Central memory CD4-positive, alpha-beta T cell (primary cell): ENCODE data around the gene LSM3.
"Not testable (repeated sequence)": the region's sequence is repeated elsewhere in the genome, so short reads cannot be mapped to it uniquely, and the experiment has no call there.

ENCODE experiments used
- DNase-seq: peaks from one replicate; pipeline ENCODE4 v3.0.0; 2022

The LSM3 gene

GRCh38 chr3:14222900-14223594 lies 44.4 kb downstream of the LSM3 start:
- DNase-seq = no peak

DNA sequence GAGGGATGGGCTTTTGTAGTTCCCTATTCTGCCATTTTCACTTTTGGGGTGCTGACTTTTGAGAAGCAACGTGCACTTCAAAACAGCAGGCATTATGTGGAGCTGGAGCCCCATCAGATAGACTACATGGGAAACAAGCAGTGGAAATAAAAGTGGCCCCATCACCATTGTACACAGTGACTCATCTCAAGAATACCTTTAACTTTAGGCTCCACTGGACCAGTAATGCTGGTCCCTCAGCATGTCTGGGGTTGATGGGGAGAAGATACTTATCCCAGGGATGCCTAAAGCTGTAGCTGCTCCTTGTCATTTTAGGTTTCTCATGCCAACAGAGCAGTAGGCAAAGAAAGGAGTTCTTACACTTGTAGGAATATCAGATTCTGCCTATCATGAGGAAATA lies 45.0 kb downstream of the LSM3 start:
- DNase-seq = no peak

GRCh38 chr3:14224895-14225294 lies 46.3 kb downstream of the LSM3 start:
- no peak for DNase-seq

GRCh38 chr3:14225421-14225820 lies 46.8 kb downstream of the LSM3 start:
- no peak for DNase-seq

- not testable (repeated sequence) for DNase-seq
Observed at GRCh38 chr3:14226351-14226750, 47.7 kb downstream of the LSM3 start.

GRCh38 chr3:14227856-14228255 lies 49.2 kb downstream of the LSM3 start:
- DNase-seq = no peak

GRCh38 chr3:14228681-14229470 lies 50.3 kb downstream of the LSM3 start:
- DNase-seq = no peak

DNA sequence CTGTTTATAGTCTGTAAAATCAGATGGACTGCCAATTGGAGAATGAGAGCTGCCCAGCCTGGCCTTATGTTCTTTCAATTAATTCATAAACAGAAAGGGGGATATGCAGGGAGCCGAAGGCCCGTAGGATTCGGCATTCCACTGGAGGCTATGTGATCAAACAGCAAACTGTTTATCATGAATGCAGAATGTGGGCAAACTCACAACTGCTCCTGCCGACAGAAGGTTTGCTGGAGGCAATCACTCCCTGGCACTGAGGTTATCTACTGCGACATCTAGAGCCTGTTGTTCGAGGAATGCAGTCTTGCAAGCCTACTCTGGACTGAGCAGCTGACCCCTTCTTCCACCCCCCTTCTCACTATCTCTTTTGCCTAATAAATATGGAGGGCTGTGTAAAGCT lies 51.1 kb downstream of the LSM3 start:
- not testable (repeated sequence) for DNase-seq

DNA sequence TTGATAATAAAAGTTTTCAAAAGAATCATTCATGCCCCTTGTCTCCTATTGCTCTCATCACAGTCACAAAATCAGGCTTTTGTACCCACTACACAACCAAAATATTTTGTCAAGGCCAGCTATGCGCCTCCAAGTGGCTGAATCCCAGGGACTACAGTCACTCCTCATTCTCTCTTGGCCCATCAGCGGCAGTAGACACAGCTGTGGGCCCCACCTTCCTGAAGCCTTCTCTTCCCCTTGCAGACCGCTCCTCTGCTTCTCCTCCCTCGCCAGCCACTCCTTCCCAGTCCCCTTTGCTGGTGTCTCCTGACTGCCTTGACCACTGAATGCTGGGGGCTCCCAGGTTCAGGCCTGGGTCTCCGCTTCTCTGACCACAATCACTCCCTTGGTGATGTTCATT lies 52.1 kb downstream of the LSM3 start:
- DNase-seq = no peak

DNA sequence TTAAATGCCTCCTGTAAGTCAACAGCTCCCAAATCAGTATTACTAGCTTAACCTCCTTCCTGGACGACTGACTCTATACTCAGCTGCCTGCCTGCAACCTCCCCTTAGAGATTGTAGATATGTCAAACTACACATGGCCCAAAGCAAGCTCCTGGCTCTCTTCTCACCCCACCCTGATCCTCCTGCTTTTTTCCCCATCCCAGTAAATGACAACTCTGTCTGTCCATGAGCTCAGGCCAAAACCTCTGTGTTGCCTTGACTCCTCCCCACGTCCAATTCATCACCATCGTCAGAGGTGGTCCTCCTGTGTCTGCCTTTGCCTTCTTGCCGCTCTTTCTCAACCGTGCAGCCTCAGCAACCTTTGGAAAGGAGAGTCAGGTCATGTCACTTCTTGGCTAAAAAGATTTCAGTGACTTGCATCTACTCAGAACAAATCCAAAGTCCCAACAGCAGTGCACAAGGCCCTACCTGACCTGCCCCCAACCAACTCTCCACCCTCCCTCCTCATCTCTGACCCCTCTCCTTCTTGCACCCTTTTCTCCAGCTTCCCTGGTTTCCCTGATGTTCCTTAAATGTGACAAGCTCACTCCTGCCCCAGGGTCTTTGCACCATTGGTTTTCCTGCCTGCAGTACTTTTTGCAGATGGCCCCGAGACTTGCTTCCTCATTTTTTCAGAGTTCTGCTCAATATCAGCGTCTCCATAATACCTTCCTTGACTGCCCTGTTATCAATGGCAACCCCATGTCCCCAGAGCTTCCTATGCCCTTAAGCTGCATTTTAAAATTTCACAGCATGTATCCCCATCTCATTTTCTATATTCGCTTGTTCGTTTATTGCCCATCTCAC lies 52.8 kb downstream of the LSM3 start:
- DNase-seq = no peak

DNA sequence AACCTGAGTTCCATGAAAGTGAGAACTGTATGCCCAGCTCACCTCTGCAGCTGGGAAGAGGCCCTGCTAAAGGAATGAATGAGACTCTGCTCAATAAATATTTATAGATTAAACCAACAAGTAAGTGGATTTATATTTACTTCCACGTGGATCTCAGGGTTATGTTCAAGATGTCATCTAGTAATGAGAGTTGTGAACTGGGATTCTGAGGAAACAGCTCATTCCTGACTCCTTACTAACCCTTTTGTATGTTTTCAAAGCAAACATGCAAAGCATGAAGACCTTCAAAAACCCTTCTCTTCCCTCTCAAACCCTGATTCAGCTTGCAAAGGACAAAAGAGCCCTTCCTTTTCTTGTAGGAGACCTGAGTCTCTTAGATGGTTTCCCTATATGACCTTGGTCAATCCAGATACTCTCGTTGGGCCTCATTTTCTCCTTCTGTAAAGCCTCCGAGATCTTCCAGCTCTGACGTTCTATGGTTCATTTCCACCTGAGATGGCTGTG lies 53.4 kb downstream of the LSM3 start:
- no peak for DNase-seq

GRCh38 chr3:14234251-14235002 lies 55.8 kb downstream of the LSM3 start:
- DNase-seq = no peak

DNA sequence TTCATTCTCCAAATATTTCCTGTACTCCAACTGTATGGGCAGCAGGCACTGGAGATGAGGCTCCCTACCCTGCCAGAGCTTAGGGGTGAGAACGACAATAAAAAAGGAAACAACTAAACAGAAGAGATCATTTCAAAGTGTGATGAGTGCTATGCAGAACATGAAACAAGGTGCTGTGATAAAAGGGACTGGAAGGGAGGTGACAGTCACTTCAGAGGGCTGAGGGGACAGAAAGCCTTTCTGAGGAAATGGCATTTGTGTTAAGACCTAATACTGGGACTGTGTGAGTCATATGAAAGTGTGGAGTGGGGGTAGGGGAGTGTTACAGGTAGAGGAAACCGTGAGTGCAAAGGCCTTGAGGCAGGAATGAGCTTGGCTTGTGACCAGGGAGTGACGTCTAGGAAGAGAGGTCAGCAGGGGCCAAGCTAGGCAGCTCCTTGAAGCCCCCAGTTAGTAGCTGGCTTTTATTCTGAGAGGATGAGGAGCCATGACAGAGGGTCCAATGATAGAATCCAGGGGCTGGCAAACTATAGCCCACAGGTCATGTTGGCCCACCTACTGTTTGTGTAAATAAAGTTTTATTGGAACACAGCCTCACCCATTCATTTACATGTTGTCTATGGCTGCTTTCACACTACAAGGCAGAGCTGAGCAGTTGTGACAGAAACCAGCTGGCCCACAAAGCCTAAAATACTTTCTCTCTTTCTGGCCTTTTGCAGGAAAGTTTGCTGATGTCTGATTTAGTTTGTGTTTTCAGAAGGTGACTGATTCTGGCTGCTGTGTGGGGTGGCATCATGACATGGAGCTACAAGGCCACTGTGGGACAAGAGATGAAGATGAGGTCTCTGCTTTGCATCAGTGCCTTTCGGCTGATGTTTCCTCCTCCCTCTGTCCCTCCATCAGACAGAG lies 56.6 kb downstream of the LSM3 start:
- DNase-seq = no peak

DNA sequence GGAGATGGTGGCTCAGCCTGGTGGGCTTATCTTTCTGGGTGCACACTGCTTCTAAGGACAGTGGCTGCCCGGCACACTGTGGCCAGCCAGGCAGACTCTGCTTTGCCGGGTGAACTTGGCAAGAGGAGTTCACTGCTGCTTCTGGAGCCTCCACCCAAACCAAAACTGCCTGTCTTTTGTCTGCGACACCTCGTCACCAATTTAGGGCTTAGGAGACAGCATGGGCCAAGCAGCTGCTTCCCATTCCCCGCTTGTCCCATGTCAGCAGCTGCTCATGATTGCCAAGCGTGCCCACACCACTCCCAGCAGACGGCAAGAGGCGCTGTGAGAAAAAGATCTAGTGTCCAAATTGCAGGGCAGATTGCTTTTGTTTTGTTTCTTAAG lies 57.3 kb downstream of the LSM3 start:
- DNase-seq = no peak

DNA sequence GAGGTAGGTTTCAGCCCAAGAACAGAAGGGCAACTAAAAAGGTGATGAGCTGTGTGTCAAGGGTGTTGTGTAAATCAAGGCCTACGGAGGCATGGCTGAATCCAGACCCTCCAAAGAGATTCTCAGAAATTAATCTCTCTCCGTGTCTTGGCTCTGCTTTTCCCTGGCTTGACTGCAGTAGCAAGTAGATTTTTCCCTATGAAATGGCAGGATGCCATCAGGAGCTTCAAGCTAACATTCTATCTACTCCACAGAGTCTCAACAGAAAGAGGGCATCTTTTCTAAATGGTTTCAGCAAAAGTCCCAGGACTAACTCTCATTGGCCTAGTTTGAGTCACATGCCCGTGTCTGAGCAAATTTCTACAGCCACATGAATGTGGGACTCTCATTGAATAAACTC lies 58.3 kb downstream of the LSM3 start:
- DNase-seq = no peak

DNA sequence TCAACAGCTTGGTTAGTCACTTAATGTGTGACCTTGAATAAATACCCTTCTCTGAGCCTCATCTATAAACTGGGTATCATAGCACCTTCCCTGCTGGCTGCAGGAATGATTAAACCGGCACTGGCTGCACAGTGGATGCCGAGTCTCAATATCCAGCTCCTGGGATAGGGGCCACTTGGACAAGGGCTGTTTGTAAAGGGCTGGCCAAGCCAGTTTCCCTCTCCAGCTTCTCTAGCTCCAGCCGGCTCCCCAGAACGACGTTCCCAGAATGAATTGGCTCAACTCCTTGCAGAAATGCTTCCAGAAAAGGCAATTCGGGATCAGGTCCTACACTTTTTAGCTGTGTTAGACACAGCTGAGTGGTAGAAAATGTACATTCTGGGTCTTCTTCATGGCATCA lies 58.8 kb downstream of the LSM3 start:
- DNase-seq = no peak

GRCh38 chr3:14238356-14238755 lies 59.7 kb downstream of the LSM3 start:
- DNase-seq = no peak

GRCh38 chr3:14238930-14239329 lies 60.3 kb downstream of the LSM3 start:
- DNase-seq = no peak

- no peak for DNase-seq
Observed at GRCh38 chr3:14239940-14240339, 61.3 kb downstream of the LSM3 start.

DNA sequence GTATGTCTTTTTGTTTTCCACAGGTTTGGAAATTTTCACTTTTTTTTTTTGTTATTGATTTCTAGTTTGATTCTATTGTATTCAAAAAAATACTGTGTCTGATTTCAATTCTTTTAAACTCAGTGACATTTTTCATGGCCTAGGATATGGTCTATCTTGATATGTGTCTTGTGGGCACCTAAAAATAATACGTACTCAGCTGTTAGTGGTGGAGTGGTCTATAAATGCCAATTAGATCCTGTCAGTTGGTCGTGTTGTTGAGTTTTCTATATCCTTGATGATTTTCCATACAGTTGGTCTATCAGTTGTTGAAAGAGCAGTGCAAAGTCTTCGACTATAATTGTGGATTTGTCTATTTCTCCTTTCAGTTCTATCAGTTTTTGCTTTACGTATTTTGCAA lies 61.7 kb downstream of the LSM3 start:
- no peak for DNase-seq

- DNase-seq = no peak
Observed at GRCh38 chr3:14241716-14242115, 63.1 kb downstream of the LSM3 start.
